Progenitor cell of endocrine pancreas (in vitro differentiated cells): ENCODE data around the gene ING5. TPM values are rescaled to one million over a fixed set of nuclear protein-coding genes. Genes with fewer than 3 reads are reported as not detected.

Experiments
- DNase-seq: peaks from one replicate; pipeline ENCODE4 v3.0.0; 2021; ENCODE audit warnings: low spot score; ENCODE audit not compliant: unreplicated experiment
- H3K27ac Mint-ChIP-seq: 2 replicates; pipeline ENCODE4 v1.8.0; 2021; ENCODE audit warnings: mild to moderate bottlenecking, moderate library complexity, mixed read lengths
- H3K27me3 Mint-ChIP-seq: 2 replicates; pipeline ENCODE4 v1.8.0; 2021; ENCODE audit warnings: mixed read lengths
- H3K36me3 Mint-ChIP-seq: 2 replicates; pipeline ENCODE4 v1.8.0; 2022; ENCODE audit warnings: mixed read lengths; ENCODE audit not compliant: insufficient read depth
- H3K4me1 Mint-ChIP-seq: 2 replicates; pipeline ENCODE4 v1.8.0; 2021; ENCODE audit warnings: low read depth, mixed read lengths
- H3K4me3 Mint-ChIP-seq: 2 replicates; pipeline ENCODE4 v1.8.0; 2021; ENCODE audit warnings: low read depth, mild to moderate bottlenecking, moderate library complexity, mixed read lengths
- H3K9me3 Mint-ChIP-seq: 2 replicates; pipeline ENCODE4 v1.8.0; 2021; ENCODE audit warnings: low read depth, mixed read lengths
- CTCF ChIP-seq: fragments of 200-600 bp; sonication (generic); IDR thresholded peaks from one replicate; pipeline ENCODE4 v1.5.0; 2021; ENCODE audit warnings: antibody characterized with exemption, mild to moderate bottlenecking; ENCODE audit not compliant: unreplicated experiment
- total RNA-seq: library from RNA; stranded (reverse); gene quantifications from 2 replicates; pipeline ENCODE4 v1.2.1, GENCODE V29; 2021

Gene ING5
- total RNA-seq, 1 donor from 2014 or later, result 65.9 TPM

- TF ChIP-seq CTCF, result no peak
- no peaks in the 10 kb centered on the region for H3K9me3 Mint-ChIP-seq
- peak within 1 kb of the TSS; percentile 86 for H3K4me3 Mint-ChIP-seq
- H3K36me3 Mint-ChIP-seq, result peaks cover 2% of the 10 kb centered on the region
- H3K27me3 Mint-ChIP-seq, result no peaks in the 10 kb centered on the region
- peak; percentile 91 for DNase-seq
- H3K4me1 Mint-ChIP-seq, result peaks cover 8% of the 10 kb centered on the region
- H3K27ac Mint-ChIP-seq, result peak within 1 kb of the TSS; percentile 97
These were observed 15.0 kb upstream of the ING5 start, which contains the start of gene DTYMK for GRCh38 chr2:241686650-241687425. Gene DTYMK, minus strand, starts transcription at chr2:241686815. Its CDS starts 32 bp downstream, at chr2:241686783.

DNA sequence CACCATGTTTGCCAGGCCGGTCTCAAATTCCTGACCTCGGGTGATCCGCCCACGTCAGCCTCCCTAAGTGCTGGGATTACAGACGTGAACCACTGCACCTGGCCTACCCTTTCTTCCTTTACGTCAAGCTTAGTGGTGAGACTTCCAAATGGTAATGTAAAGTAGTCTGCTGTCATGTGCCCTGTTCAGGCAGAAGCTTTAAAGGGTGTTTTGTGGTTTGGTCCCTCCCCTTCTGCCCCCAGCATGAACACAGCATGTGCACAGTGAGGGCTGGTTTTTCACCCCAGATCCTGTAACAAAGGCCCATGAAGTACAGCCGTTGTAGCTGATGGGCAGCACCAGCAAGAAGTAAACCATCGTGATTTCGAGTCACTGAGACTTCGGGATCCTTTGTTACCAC, 12.5 kb upstream of the ING5 start:
- no peaks in the 10 kb centered on the region for H3K9me3 Mint-ChIP-seq
- no peaks in the 10 kb centered on the region for H3K27me3 Mint-ChIP-seq
- peaks cover 2% of the 10 kb centered on the region for H3K36me3 Mint-ChIP-seq
- DNase-seq, result no peak
- TF ChIP-seq CTCF, result no peak
- H3K27ac Mint-ChIP-seq, result no peak overlapping the region
- peaks cover 8% of the 10 kb centered on the region for H3K4me1 Mint-ChIP-seq
- H3K4me3 Mint-ChIP-seq, result peak overlapping the region; percentile 49

DNA sequence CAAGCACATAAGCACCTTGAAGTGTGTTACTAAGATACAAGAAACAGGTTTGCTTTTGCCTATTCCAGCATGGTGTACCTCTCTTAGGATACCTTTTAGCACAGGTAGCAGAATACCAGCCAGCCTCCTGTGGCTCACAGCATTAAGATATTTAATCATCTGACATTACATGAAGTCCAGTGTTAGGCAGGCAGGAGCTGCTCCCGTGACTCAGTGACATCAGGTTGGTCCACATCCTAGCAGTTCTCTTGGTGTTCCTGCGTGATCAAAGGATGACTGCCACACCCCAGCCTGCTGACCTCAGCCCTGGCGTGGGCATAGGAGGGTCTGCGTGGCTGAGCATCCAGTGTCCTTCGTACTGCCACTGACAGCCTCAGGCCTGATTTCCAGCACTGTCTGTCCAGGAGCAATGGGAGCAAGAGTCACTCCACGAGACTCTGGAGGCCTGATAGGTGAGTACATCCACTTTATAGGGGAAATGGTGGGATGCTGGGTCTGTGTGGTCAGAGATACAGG, 11.6 kb upstream of the ING5 start:
- Mint-ChIP-seq H3K36me3 (peaks cover 2% of the 10 kb centered on the region), H3K9me3 (no peaks in the 10 kb centered on the region), H3K4me3 (no peak overlapping the region), H3K27me3 (no peaks in the 10 kb centered on the region), H3K27ac (no peak overlapping the region), H3K4me1 (peaks cover 8% of the 10 kb centered on the region)
- DNase-seq, result no peak
- TF ChIP-seq CTCF, result no peak

- Mint-ChIP-seq H3K27ac (no peak overlapping the region), H3K4me1 (peaks cover 3% of the 10 kb centered on the region), H3K4me3 (no peak overlapping the region), H3K36me3 (peaks cover 4% of the 10 kb centered on the region), H3K27me3 (no peaks in the 10 kb centered on the region), H3K9me3 (no peaks in the 10 kb centered on the region)
- no peak for TF ChIP-seq CTCF
- DNase-seq, result no peak
These were observed 9.4 kb upstream of the ING5 start for GRCh38 chr2:241692448-241692847.

DNA sequence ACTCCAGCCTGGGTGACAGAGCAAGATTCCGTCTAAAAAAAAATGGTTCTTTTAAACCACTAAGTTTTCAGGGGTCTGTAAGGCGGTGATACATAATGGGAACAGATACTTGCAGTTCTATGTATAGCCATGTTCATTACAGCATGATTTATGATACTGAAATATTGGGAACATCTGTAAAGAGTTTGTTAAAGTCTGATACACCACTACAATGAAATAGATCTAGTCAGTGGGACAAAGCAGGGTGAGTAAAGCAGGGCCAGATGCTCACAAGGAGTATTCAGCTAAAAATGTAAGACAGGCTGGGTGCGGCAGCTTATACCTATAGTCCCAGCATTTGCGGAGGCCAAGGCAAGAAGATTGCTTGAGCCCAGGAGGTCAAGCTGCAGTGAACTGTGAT, 6.2 kb upstream of the ING5 start:
- no peak for TF ChIP-seq CTCF
- Mint-ChIP-seq H3K36me3 (peaks cover 5% of the 10 kb centered on the region), H3K4me3 (no peak overlapping the region), H3K4me1 (no peaks in the 10 kb centered on the region), H3K27me3 (no peaks in the 10 kb centered on the region), H3K27ac (peak overlapping the region; percentile 41), H3K9me3 (no peaks in the 10 kb centered on the region)
- DNase-seq, result no peak
